ENCODE results near the gene SH3TC1.

The SH3TC1 gene

GRCh38 chr4:8163436-8164193 lies 35.5 kb upstream of the SH3TC1 start:
- no peaks in the 10 kb centered on the region for H4K20me1 ChIP-seq (ENCODE audit: insufficient read depth, low read length)
- H2AFZ ChIP-seq (ENCODE audit: low read length): no peak overlapping the region
- H3K4me2 ChIP-seq (ENCODE audit: low read length): peak overlapping the region; percentile 9; the same call in 1 of the 2 replicates
- H3K27ac ChIP-seq (ENCODE audit: low read depth, low read length, poor library complexity, severe bottlenecking): peak overlapping the region; percentile 70
- no peaks in the 10 kb centered on the region for H3K9me3 ChIP-seq (ENCODE audit: low read length)
- no peak overlapping the region; the same call in 1 of the 2 replicates for H3K9ac ChIP-seq (ENCODE audit: low read length)
- H3K4me3 ChIP-seq (ENCODE audit: low read depth, low read length, poor library complexity, severe bottlenecking): no peak overlapping the region
- no peaks in the 10 kb centered on the region for H3K9me2 ChIP-seq (ENCODE audit: low read depth, low read length)
- peaks cover 42% of the 10 kb centered on the region for H3K4me1 ChIP-seq (ENCODE audit: insufficient read depth, low read length, severe bottlenecking)
- H3F3A ChIP-seq (ENCODE audit: insufficient read depth, low read length): no peaks in the 10 kb centered on the region
- H3K79me2 ChIP-seq (ENCODE audit: insufficient read depth, low read length): no peaks in the 10 kb centered on the region
- H3K36me3 ChIP-seq (ENCODE audit: insufficient read depth, low read length): no peaks in the 10 kb centered on the region
- TF ChIP-seq EZH2 (IDR thresholded peaks at IDR 0.05; ENCODE audit: borderline replicate concordance, low read length) (no peak), CTCF (IDR thresholded peaks at IDR 0.05; ENCODE audit: low read length) (no peak)
- peaks cover 3% of the 10 kb centered on the region; the same call in 1 of the 2 replicates for H3K27me3 ChIP-seq (ENCODE audit: insufficient read depth, low read length)

GRCh38 chr4:8164194-8164565 lies 34.9 kb upstream of the SH3TC1 start:
- Histone ChIP-seq H3K36me3 (ENCODE audit: insufficient read depth, low read length) (no peaks in the 10 kb centered on the region), H3K9me3 (ENCODE audit: low read length) (no peaks in the 10 kb centered on the region), H3K79me2 (ENCODE audit: insufficient read depth, low read length) (no peaks in the 10 kb centered on the region), H3K27me3 (ENCODE audit: insufficient read depth, low read length) (peaks cover 3% of the 10 kb centered on the region; the same call in 1 of the 2 replicates), H3K4me2 (ENCODE audit: low read length) (no peak overlapping the region), H3K9ac (ENCODE audit: low read length) (no peak overlapping the region; the same call in 1 of the 2 replicates), H3K4me3 (ENCODE audit: low read depth, low read length, poor library complexity, severe bottlenecking) (no peak overlapping the region), H4K20me1 (ENCODE audit: insufficient read depth, low read length) (no peaks in the 10 kb centered on the region), H3K4me1 (ENCODE audit: insufficient read depth, low read length, severe bottlenecking) (peaks cover 39% of the 10 kb centered on the region), H3K27ac (ENCODE audit: low read depth, low read length, poor library complexity, severe bottlenecking) (peak overlapping the region; percentile 70), H2AFZ (ENCODE audit: low read length) (no peak overlapping the region), H3F3A (ENCODE audit: insufficient read depth, low read length) (no peaks in the 10 kb centered on the region), H3K9me2 (ENCODE audit: low read depth, low read length) (no peaks in the 10 kb centered on the region)
- TF ChIP-seq EZH2 (IDR thresholded peaks at IDR 0.05; ENCODE audit: borderline replicate concordance, low read length): no peak
- no peak for TF ChIP-seq CTCF (IDR thresholded peaks at IDR 0.05; ENCODE audit: low read length)

- Histone ChIP-seq H3K9me2 (ENCODE audit: low read depth, low read length) (no peaks in the 10 kb centered on the region), H3K27me3 (ENCODE audit: insufficient read depth, low read length) (peaks cover 3% of the 10 kb centered on the region; the same call in 1 of the 2 replicates), H3K79me2 (ENCODE audit: insufficient read depth, low read length) (no peaks in the 10 kb centered on the region), H3K27ac (ENCODE audit: low read depth, low read length, poor library complexity, severe bottlenecking) (peak overlapping the region; percentile 70), H3K4me2 (ENCODE audit: low read length) (no peak overlapping the region), H3K9ac (ENCODE audit: low read length) (no peak overlapping the region; the same call in 1 of the 2 replicates), H3K36me3 (ENCODE audit: insufficient read depth, low read length) (no peaks in the 10 kb centered on the region), H3F3A (ENCODE audit: insufficient read depth, low read length) (no peaks in the 10 kb centered on the region), H3K4me1 (ENCODE audit: insufficient read depth, low read length, severe bottlenecking) (peaks cover 35% of the 10 kb centered on the region), H4K20me1 (ENCODE audit: insufficient read depth, low read length) (no peaks in the 10 kb centered on the region), H3K4me3 (ENCODE audit: low read depth, low read length, poor library complexity, severe bottlenecking) (no peak overlapping the region), H2AFZ (ENCODE audit: low read length) (no peak overlapping the region), H3K9me3 (ENCODE audit: low read length) (no peaks in the 10 kb centered on the region)
- TF ChIP-seq EZH2 (IDR thresholded peaks at IDR 0.05; ENCODE audit: borderline replicate concordance, low read length) (no peak), CTCF (IDR thresholded peaks at IDR 0.05; ENCODE audit: low read length) (no peak)
Observed at GRCh38 chr4:8164687-8165086, 34.4 kb upstream of the SH3TC1 start.
